ENCODE data around the gene EXOC7.

The EXOC7 gene

GRCh38 chr17:76032073-76032779 is 71.4 kb downstream of the EXOC7 start:
- TF ChIP-seq CTCF (conservative IDR thresholded peaks at IDR 0.05; ENCODE audit: low read depth, low read length) = peak; percentile 20
- no peak overlapping the region for H3K4me3 ChIP-seq (ENCODE audit: low read length)
- no peak for DNase-seq (ENCODE audit: low read depth)
